WTC11 (cell line): ENCODE measurements around the gene LCN10. TPM values are rescaled to one million over a fixed set of nuclear protein-coding genes. Genes with fewer than 3 reads are reported as not detected.

Experiments used
- ATAC-seq: fragments of 200-7000 bp; cut with Tn5 transposase; 2 replicates; pipeline ENCODE4 v1.10.0; 2021; ENCODE audit warnings: mild to moderate bottlenecking, moderate library complexity
- CTCF ChIA-PET: fragments of 300-600 bp; sonication (Branson Sonifier 250); formaldehyde crosslinking; loops from one replicate; lab custom pipeline; 2021; ENCODE audit warnings: antibody characterized with exemption; lab: Charles Lee
- POLR2A ChIA-PET: fragments of 350-600 bp; sonication (Branson Sonifier 250); formaldehyde crosslinking; loops from one replicate; lab custom pipeline; 2021; ENCODE audit warnings: antibody characterized with exemption; lab: Charles Lee
- DNase-seq: peaks from one replicate; pipeline ENCODE4 v3.0.0; 2021; ENCODE audit warnings: low spot score
- H3K27ac Mint-ChIP-seq: 2 replicates; pipeline ENCODE4 v1.8.0; 2021; ENCODE audit warnings: mixed read lengths
- H3K27me3 Mint-ChIP-seq: 2 replicates; pipeline ENCODE4 v1.8.0; 2021; ENCODE audit warnings: low read depth, mild to moderate bottlenecking, moderate library complexity, mixed read lengths
- H3K36me3 Mint-ChIP-seq: 2 replicates; pipeline ENCODE4 v1.8.0; 2021; ENCODE audit warnings: mixed read lengths
- H3K4me1 Mint-ChIP-seq: 2 replicates; pipeline ENCODE4 v1.8.0; 2022; ENCODE audit warnings: mixed read lengths
- H3K4me3 Mint-ChIP-seq: 2 replicates; pipeline ENCODE4 v1.8.0; 2021; ENCODE audit warnings: mild to moderate bottlenecking, moderate library complexity, mixed read lengths
- H3K9me3 Mint-ChIP-seq: 2 replicates; pipeline ENCODE4 v1.8.0; 2021; ENCODE audit warnings: mixed read lengths
- AFF4 ChIP-seq: sonication (generic); formaldehyde crosslinking; IDR thresholded peaks from 2 replicates; pipeline ENCODE4 v1.8.1; 2023; ENCODE audit warnings: mild to moderate bottlenecking, missing genetic modification reagents, borderline replicate concordance
- ARID4B ChIP-seq: sonication (generic); formaldehyde crosslinking; IDR thresholded peaks from 2 replicates; pipeline ENCODE4 v1.8.0; 2023; ENCODE audit warnings: missing genetic modification reagents, mild to moderate bottlenecking, borderline replicate concordance
- ATF2 ChIP-seq: sonication (generic); formaldehyde crosslinking; IDR thresholded peaks from 2 replicates; pipeline ENCODE4 v1.8.1; 2022; ENCODE audit warnings: low read depth, missing genetic modification reagents, borderline replicate concordance
- CREB1 ChIP-seq: sonication (generic); formaldehyde crosslinking; IDR thresholded peaks from 2 replicates; pipeline ENCODE4 v1.8.0; 2023; ENCODE audit warnings: mild to moderate bottlenecking, missing genetic modification reagents
- E2F5 ChIP-seq: sonication (generic); formaldehyde crosslinking; IDR thresholded peaks from 2 replicates; pipeline ENCODE4 v1.8.1; 2022; ENCODE audit warnings: mild to moderate bottlenecking, moderate library complexity, missing genetic modification reagents
- FOXP4 ChIP-seq: sonication (generic); formaldehyde crosslinking; IDR thresholded peaks from 2 replicates; pipeline ENCODE4 v1.8.0; 2022; ENCODE audit warnings: mild to moderate bottlenecking, missing genetic modification reagents
- GTF2I ChIP-seq: fragments of 250-450 bp; sonication (Bioruptor Pico); conservative IDR thresholded peaks from 2 replicates; pipeline ENCODE4 v1.4.0; 2021; ENCODE audit warnings: mild to moderate bottlenecking
- HMGA2 ChIP-seq: fragments of 250-450 bp; sonication (Bioruptor Pico); IDR thresholded peaks from 2 replicates; pipeline ENCODE4 v1.4.0; 2021; ENCODE audit warnings: mild to moderate bottlenecking, moderate library complexity
- TEAD1 ChIP-seq: sonication (generic); formaldehyde crosslinking; IDR thresholded peaks from 2 replicates; pipeline ENCODE4 v1.8.0; 2022; ENCODE audit warnings: mild to moderate bottlenecking, missing genetic modification reagents
- TEAD4 ChIP-seq: sonication (generic); formaldehyde crosslinking; IDR thresholded peaks from 2 replicates; pipeline ENCODE4 v1.8.0; 2022; ENCODE audit warnings: mild to moderate bottlenecking, missing genetic modification reagents
- ZMAT4 ChIP-seq: fragments of 250-450 bp; sonication (Bioruptor Pico); IDR thresholded peaks from 2 replicates; pipeline ENCODE4 v1.9.0; 2021; ENCODE audit warnings: mild to moderate bottlenecking
- ZNF138 ChIP-seq: sonication (generic); formaldehyde crosslinking; conservative IDR thresholded peaks from 2 replicates; pipeline ENCODE4 v1.8.1; 2022; ENCODE audit warnings: mild to moderate bottlenecking, moderate library complexity, missing genetic modification reagents
- ZNF263 ChIP-seq: sonication (generic); formaldehyde crosslinking; IDR thresholded peaks from 2 replicates; pipeline ENCODE4 v1.8.1; 2022; ENCODE audit warnings: low read depth, mild to moderate bottlenecking, moderate library complexity, missing genetic modification reagents
- ZNF317 ChIP-seq: sonication (generic); formaldehyde crosslinking; IDR thresholded peaks from 2 replicates; pipeline ENCODE4 v1.8.1; 2023; ENCODE audit warnings: low read depth, mild to moderate bottlenecking, moderate library complexity, missing genetic modification reagents, borderline replicate concordance
- total RNA-seq: library from RNA; stranded (reverse); gene quantifications from 3 replicates; pipeline ENCODE4 v1.2.3, GENCODE V29; 2021

Gene LCN10
- total RNA-seq, 1 experiment from 2014 or later = 2.4 TPM

- TF ChIP-seq ARID4B (CRISPR knock-in tag) = no peak
- no peak for TF ChIP-seq ZNF263 (CRISPR knock-in tag)
- no peak for TF ChIP-seq ZNF138 (CRISPR knock-in tag)
Observed at GRCh38 chr9:136719195-136719880, 23.4 kb downstream of the LCN10 start (continued).

GRCh38 chr9:136718345-136719194 lies 24.2 kb downstream of the LCN10 start:
- DNase-seq (no peak), ATAC-seq (no peak)
- Mint-ChIP-seq H3K4me3 (no peak overlapping the region), H3K9me3 (no peaks in the 10 kb centered on the region), H3K27ac (peak overlapping the region; percentile 74; the same call in 1 of the 2 replicates), H3K27me3 (no peaks in the 10 kb centered on the region), H3K36me3 (peaks cover 4% of the 10 kb centered on the region), H3K4me1 (no peaks in the 10 kb centered on the region)
- TF ChIP-seq ZMAT4 (CRISPR knock-in tag) (no peak), ZNF317 (CRISPR knock-in tag) (no peak), E2F5 (no peak), ATF2 (no peak), TEAD4 (CRISPR knock-in tag) (no peak), CREB1 (CRISPR knock-in tag) (no peak), FOXP4 (CRISPR knock-in tag) (no peak), AFF4 (CRISPR knock-in tag) (no peak), HMGA2 (CRISPR knock-in tag) (no peak), GTF2I (CRISPR knock-in tag) (no peak), TEAD1 (CRISPR knock-in tag) (no peak)
- ChIA-PET POLR2A (no interaction called here), CTCF (interaction anchor here (1.1 to 3.0 kb wide), 2 partner anchors 10 to 39 kb away, joined by 3 to 17 read pairs; partner anchors contain the start of gene LCN8)
